Ascending aorta (tissue), 2 donors: ENCODE measurements around the gene KIF26B. TPM values are rescaled to one million over a fixed set of nuclear protein-coding genes. Genes with fewer than 3 reads are reported as not detected.
"Not testable (repeated sequence)": the region's sequence is repeated elsewhere in the genome, so short reads cannot be mapped to it uniquely, and the experiment has no call there.

Experiments used
- DNase-seq, 2 donors: peaks; one replicate each; pipeline ENCODE4 v3.0.0-alpha.2; 2019; ENCODE audit warnings: low spot score in 2 of 2
- H3K27ac ChIP-seq, 2 donors: fragments of 200-600 bp; sonication (generic); one replicate each; pipeline ENCODE4 v1.5.1; 2016 to 2017; ENCODE audit warnings: mild to moderate bottlenecking in 1 of 2
- H3K27me3 ChIP-seq: fragments of 200-600 bp; sonication (generic); one replicate; pipeline ENCODE4 v1.5.1; 2017
- H3K36me3 ChIP-seq, 2 donors: fragments of 200-600 bp; sonication (generic); one replicate each; pipeline ENCODE4 v1.5.1; 2016
- H3K4me1 ChIP-seq, 2 donors: fragments of 200-600 bp; sonication (generic); one replicate each; pipeline ENCODE4 v1.5.1; 2016 to 2017; ENCODE audit warnings: mild to moderate bottlenecking in 1 of 2
- H3K4me3 ChIP-seq, 2 donors: fragments of 200-600 bp; sonication (generic); one replicate each; pipeline ENCODE4 v1.5.1; 2016 to 2017; ENCODE audit warnings: mild to moderate bottlenecking in 1 of 2
- H3K9me3 ChIP-seq, 2 donors: fragments of 200-600 bp; sonication (generic); one replicate each; pipeline ENCODE4 v1.5.1; 2016
- intact Hi-C: fragments of 100-400 bp; cut with DNase I; formaldehyde crosslinking; loops from one replicate; pipeline ENCODE4 v1.15.1; 2023
- total RNA-seq: library from RNA; depleted of rRNA; stranded (reverse); fragments of >200 nt; gene quantifications from one replicate; pipeline ENCODE4 v1.1.0, GENCODE V29; 2016
- TF ChIP-seq, protein P1 (sequence below), 3 experiments: fragments of 200-600 bp in 2 of 3; fragments of 450-650 bp in 1 of 3; sonication (generic) in 2 of 3; IDR thresholded peaks; one replicate each; pipeline ENCODE4 v1.5.1; 2016 to 2019; ENCODE audit warnings: antibody characterized with exemption in 3 of 3, mild to moderate bottlenecking in 1 of 3, moderate library complexity in 1 of 3

The KIF26B gene
- total RNA-seq, 1 donor from 2014 or later, result not detected

- DNase-seq, result no peak
- Histone ChIP-seq H3K27ac (no peak overlapping the region), H3K4me1 (no peaks in the 10 kb centered on the region)
These were observed 241.8 kb downstream of the KIF26B start for GRCh38 chr1:245396615-245397014.

DNA sequence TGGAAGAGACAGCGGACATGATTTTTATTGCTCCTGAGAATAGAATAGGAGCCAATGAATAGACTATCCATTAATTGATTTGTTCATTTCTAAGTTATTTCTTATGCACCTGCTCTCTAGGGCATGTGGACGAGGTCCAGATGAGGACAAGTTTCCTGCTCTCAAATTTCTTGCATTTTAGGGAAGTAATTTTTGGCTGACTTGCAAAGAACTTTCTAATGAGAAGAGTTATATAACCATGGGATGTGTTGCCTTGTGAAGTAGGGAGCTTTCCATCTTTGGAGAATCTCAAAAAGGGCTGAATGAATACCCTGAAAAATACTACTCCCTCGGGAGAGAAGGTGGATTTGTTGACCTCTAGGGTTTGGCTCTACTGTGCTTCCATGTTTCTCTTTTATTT is 243.0 kb downstream of the KIF26B start:
- TF ChIP-seq, protein P1, sequence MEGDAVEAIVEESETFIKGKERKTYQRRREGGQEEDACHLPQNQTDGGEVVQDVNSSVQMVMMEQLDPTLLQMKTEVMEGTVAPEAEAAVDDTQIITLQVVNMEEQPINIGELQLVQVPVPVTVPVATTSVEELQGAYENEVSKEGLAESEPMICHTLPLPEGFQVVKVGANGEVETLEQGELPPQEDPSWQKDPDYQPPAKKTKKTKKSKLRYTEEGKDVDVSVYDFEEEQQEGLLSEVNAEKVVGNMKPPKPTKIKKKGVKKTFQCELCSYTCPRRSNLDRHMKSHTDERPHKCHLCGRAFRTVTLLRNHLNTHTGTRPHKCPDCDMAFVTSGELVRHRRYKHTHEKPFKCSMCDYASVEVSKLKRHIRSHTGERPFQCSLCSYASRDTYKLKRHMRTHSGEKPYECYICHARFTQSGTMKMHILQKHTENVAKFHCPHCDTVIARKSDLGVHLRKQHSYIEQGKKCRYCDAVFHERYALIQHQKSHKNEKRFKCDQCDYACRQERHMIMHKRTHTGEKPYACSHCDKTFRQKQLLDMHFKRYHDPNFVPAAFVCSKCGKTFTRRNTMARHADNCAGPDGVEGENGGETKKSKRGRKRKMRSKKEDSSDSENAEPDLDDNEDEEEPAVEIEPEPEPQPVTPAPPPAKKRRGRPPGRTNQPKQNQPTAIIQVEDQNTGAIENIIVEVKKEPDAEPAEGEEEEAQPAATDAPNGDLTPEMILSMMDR (IDR thresholded peaks at IDR 0.05), result no peak
- intact Hi-C loops, result no loop called here

More at GRCh38 chr1:245396615-245397014, 241.8 kb downstream of the KIF26B start:
- Histone ChIP-seq H3K36me3 (no peaks in the 10 kb centered on the region), H3K9me3 (no peaks in the 10 kb centered on the region), H3K27me3 (no peaks in the 10 kb centered on the region), H3K4me3 (no peak overlapping the region)
- TF ChIP-seq, protein P1 (IDR thresholded peaks at IDR 0.05), result no peak
- intact Hi-C loops, result no loop called here

DNA sequence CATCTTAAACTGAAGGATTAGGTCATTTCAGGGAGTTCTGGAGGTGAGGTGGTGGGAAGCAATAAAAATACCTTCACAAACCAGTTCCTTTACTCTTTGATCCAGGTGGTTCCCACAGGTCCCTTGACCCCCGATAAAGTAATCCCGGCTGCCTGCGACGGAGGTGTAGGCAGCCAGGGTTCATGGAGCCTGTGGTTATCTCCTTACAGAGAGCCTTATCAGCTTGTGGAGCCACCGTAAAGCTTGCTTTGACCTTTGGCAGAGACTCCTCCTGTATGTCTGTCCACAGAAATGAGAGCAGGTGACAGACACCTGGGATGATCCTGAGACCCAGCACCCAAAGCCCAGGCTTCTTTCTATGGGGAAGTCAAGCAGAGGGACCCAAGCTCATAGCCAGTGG is 243.4 kb downstream of the KIF26B start:
- TF ChIP-seq, protein P1 (IDR thresholded peaks at IDR 0.05), result no peak
- H3K4me1 ChIP-seq, result no peaks in the 10 kb centered on the region
- H3K27me3 ChIP-seq, result no peaks in the 10 kb centered on the region
- intact Hi-C loops, result no loop called here
- no peaks in the 10 kb centered on the region for H3K9me3 ChIP-seq
- no peaks in the 10 kb centered on the region for H3K36me3 ChIP-seq
- DNase-seq, result no peak
- H3K4me3 ChIP-seq, result no peak overlapping the region
- H3K27ac ChIP-seq, result no peak overlapping the region

More for the DNA sequence above, 243.0 kb downstream of the KIF26B start:
- Histone ChIP-seq H3K4me1 (no peaks in the 10 kb centered on the region), H3K36me3 (no peaks in the 10 kb centered on the region), H3K4me3 (no peak overlapping the region), H3K27ac (no peak overlapping the region), H3K27me3 (no peaks in the 10 kb centered on the region), H3K9me3 (no peaks in the 10 kb centered on the region)
- DNase-seq, result no peak

DNA sequence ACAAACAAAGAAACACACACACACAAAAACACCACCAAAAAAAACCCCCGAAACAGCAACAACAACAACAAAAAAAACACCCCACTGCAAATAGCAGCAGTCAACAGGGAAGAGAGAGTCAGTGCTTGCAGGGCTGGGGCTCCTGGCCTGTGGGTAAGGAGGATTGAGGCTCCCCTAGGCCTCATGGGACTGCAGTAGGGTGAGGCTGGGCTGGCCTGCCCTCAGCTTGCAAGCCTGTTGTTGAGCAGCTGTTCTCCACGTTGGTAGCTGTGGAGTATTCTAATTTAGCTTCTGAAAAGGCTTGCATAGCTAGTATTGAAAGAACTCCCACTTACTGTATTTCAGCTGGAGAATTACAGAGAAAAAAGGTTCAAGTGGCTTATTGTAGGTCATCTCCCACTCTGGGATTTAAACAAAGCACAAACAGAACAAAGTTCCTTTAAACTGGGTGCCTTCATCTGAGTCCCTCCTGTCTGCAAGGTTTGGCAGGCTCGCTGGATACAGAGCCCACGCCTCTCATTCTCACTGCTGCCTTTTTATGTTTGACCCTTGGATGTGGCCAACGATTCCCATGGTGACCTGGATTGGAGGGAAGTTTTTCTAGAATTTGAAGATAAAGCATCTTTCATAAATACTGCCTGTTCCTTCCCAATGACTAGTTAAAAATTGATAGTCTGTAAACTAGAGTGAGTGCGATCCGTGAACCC is 247.2 kb downstream of the KIF26B start:
- TF ChIP-seq, protein P1 (IDR thresholded peaks at IDR 0.05), result no peak
- intact Hi-C loops, result no loop called here
- H3K27ac ChIP-seq, result no peak overlapping the region
- no peaks in the 10 kb centered on the region for H3K9me3 ChIP-seq
- no peaks in the 10 kb centered on the region for H3K4me1 ChIP-seq
- no peak for DNase-seq
- no peaks in the 10 kb centered on the region for H3K27me3 ChIP-seq
- no peaks in the 10 kb centered on the region for H3K36me3 ChIP-seq
- no peak overlapping the region for H3K4me3 ChIP-seq

- H3K4me1 ChIP-seq, intact Hi-C loops, H3K4me3 ChIP-seq, H3K27me3 ChIP-seq, H3K27ac ChIP-seq, DNase-seq, H3K36me3 ChIP-seq, H3K9me3 ChIP-seq: not testable (repeated sequence)
These were observed 248.2 kb downstream of the KIF26B start for GRCh38 chr1:245402998-245403397.

- H3K36me3 ChIP-seq, result no peaks in the 10 kb centered on the region
- H3K4me1 ChIP-seq, result no peaks in the 10 kb centered on the region
- no peak overlapping the region for H3K27ac ChIP-seq
- H3K27me3 ChIP-seq, result no peaks in the 10 kb centered on the region
- intact Hi-C loops, result no loop called here
- no peak overlapping the region for H3K4me3 ChIP-seq
- TF ChIP-seq, protein P1 (IDR thresholded peaks at IDR 0.05), result no peak
- no peak for DNase-seq
- no peaks in the 10 kb centered on the region for H3K9me3 ChIP-seq
These were observed 249.7 kb downstream of the KIF26B start for GRCh38 chr1:245404527-245404926.
